HG02884 (cell line): Measurements from ENCODE around the gene AIP.

Source experiments
- ATAC-seq: cut with Tn5 transposase; IDR thresholded peaks from one replicate; pipeline ENCODE4 v1.9.1; 2021; ENCODE audit warnings: mild to moderate bottlenecking, moderate library complexity; ENCODE audit not compliant: unreplicated experiment

The AIP gene

GRCh38 chr11:67492801-67493547 is 10.1 kb downstream of the AIP start:
- no peak for ATAC-seq

- no peak for ATAC-seq
These were observed 10.9 kb downstream of the AIP start for GRCh38 chr11:67493548-67494370.

GRCh38 chr11:67494371-67495233 is 11.8 kb downstream of the AIP start:
- no peak for ATAC-seq

- ATAC-seq = no peak
These were observed 12.6 kb downstream of the AIP start for GRCh38 chr11:67495234-67496005.

GRCh38 chr11:67496113-67496512 is 13.3 kb downstream of the AIP start:
- no peak for ATAC-seq

- ATAC-seq = no peak
These were observed 14.9 kb downstream of the AIP start for GRCh38 chr11:67497656-67498291.

- ATAC-seq = no peak
These were observed 15.7 kb downstream of the AIP start for GRCh38 chr11:67498544-67498972.

- ATAC-seq = no peak
These were observed 17.1 kb downstream of the AIP start for GRCh38 chr11:67499808-67500483.

GRCh38 chr11:67500484-67500821 is 17.6 kb downstream of the AIP start:
- no peak for ATAC-seq

- no peak for ATAC-seq
These were observed 18.2 kb downstream of the AIP start for GRCh38 chr11:67500831-67501715.

GRCh38 chr11:67501854-67502253 is 19.0 kb downstream of the AIP start:
- ATAC-seq = no peak

GRCh38 chr11:67502328-67502979 is 19.6 kb downstream of the AIP start:
- no peak for ATAC-seq

GRCh38 chr11:67503119-67504004 is 20.5 kb downstream of the AIP start:
- no peak for ATAC-seq

- ATAC-seq = no peak
These were observed 21.5 kb downstream of the AIP start for GRCh38 chr11:67504005-67504949.

GRCh38 chr11:67504950-67505581 is 22.2 kb downstream of the AIP start, which contains the start of gene PITPNM1:
PITPNM1 (minus strand) TSS chr11:67505363; CDS start chr11:67504180, 1,183 bp downstream.
- no peak for ATAC-seq
